Stomach (tissue), 9 donors: ENCODE measurements around the gene CKMT2. TPM values are rescaled to one million over a fixed set of nuclear protein-coding genes. Genes with fewer than 3 reads are reported as not detected.
"Not testable (repeated sequence)": the region's sequence is repeated elsewhere in the genome, so short reads cannot be mapped to it uniquely, and the experiment has no call there.

ENCODE experiments used
- DNase-seq, 2 donors: peaks; one replicate each; pipeline versions ENCODE4 v3.0.0 to v3.0.0-alpha.2; 2013 to 2019
- H3K27ac ChIP-seq, 5 donors: fragments of 200-600 bp in 4 of 5; sonication (generic) in 4 of 5; one replicate each; pipeline ENCODE4 v1.5.1; 2013 to 2019; ENCODE audit warnings: mild to moderate bottlenecking in 1 of 5, moderate library complexity in 1 of 5
- H3K27me3 ChIP-seq, 3 donors: fragments of 200-600 bp; sonication (generic); one replicate each; pipeline ENCODE4 v1.5.1; 2017 to 2019; ENCODE audit warnings: mixed run types in 1 of 3
- H3K36me3 ChIP-seq, 4 donors: fragments of 200-600 bp; sonication (generic); 1 replicate in 3 of 4; 2 replicates in 1 of 4; pipeline ENCODE4 v1.5.1; 2016 to 2019
- H3K4me1 ChIP-seq, 4 donors: fragments of 200-600 bp; sonication (generic); one replicate each; pipeline ENCODE4 v1.5.1; 2016 to 2019
- H3K4me3 ChIP-seq, 4 donors: fragments of 200-600 bp; sonication (generic) in 3 of 4; one replicate each; pipeline ENCODE4 v1.5.1; 2016 to 2019; ENCODE audit warnings: mild to moderate bottlenecking in 1 of 4
- H3K9me3 ChIP-seq, 4 donors: fragments of 200-600 bp; sonication (generic); one replicate each; pipeline ENCODE4 v1.5.1; 2016 to 2019
- CTCF ChIP-seq, 7 experiments: fragments of 450-650 bp in 4 of 7; fragments of 200-600 bp in 3 of 7; sonication (generic) in 3 of 7; IDR thresholded peaks; one replicate each; pipeline ENCODE4 v1.5.1; 2016 to 2019; ENCODE audit warnings: antibody characterized with exemption in 7 of 7, control low read depth in 2 of 7, mild to moderate bottlenecking in 1 of 7
- EP300 ChIP-seq: sonication (generic); formaldehyde crosslinking; IDR thresholded peaks from one replicate; pipeline ENCODE4 v1.6.1; 2017; ENCODE audit warnings: antibody characterized with exemption
- POLR2A ChIP-seq, 4 donors: fragments of 450-650 bp; IDR thresholded peaks; one replicate each; pipeline ENCODE4 v1.6.1; 2016; ENCODE audit warnings: antibody characterized with exemption in 4 of 4, control low read depth in 2 of 4, mild to moderate bottlenecking in 1 of 4, moderate library complexity in 1 of 4
- POLR2AphosphoS5 ChIP-seq, 3 donors: sonication (generic); formaldehyde crosslinking; IDR thresholded peaks; one replicate each; pipeline ENCODE4 v1.6.1; 2016; ENCODE audit warnings: antibody characterized with exemption in 3 of 3
- WGBS, 5 donors: extraction: QIAGEN DNeasy Blood & Tissue Kit in 3 of 5; methylation state at CpG; one replicate each; pipeline versions ENCODE4 v1.1.5 to v1.1.7; 2013 to 2018; 5-methylcytosine and 5-hydroxymethylcytosine counted together
- intact Hi-C: fragments of 100-400 bp; cut with DNase I; formaldehyde crosslinking; loops from one replicate; pipeline ENCODE4 v1.15.1; 2023; ENCODE audit warnings: low total_unique reads
- polyA plus RNA-seq, 3 donors: library from polyadenylated mRNA; stranded (reverse); fragments of 200-250 nt; gene quantifications; one replicate each; pipeline ENCODE4 v1.2.3, GENCODE V29; 2013
- total RNA-seq, 5 donors: library from RNA; depleted of rRNA; stranded (reverse); fragments of >200 nt; gene quantifications; one replicate each; pipeline versions ENCODE4 v1.1.0 to v1.2.3, GENCODE V29; 2014 to 2016
- donor health status: healthy with polysubstance abuse.
- donor health status: Bipolar disorder and iron deficiency.
- donor health status: healthy.

The CKMT2 gene
- total and polyA plus RNA-seq, 8 donors, result 4.6 to 86.2 (median 15.1) TPM; not detected in 1

GRCh38 chr5:81286059-81286617 is 53.0 kb downstream of the CKMT2 start:
- H3K27ac ChIP-seq, result no peak overlapping the region
- H3K4me3 ChIP-seq, result no peak overlapping the region
- peaks cover 0 to 6% (median 0%) of the 10 kb centered on the region in 4 donors for H3K4me1 ChIP-seq
- intact Hi-C loops, result no loop called here
- H3K27me3 ChIP-seq, result no peaks in the 10 kb centered on the region
- TF ChIP-seq POLR2A (IDR thresholded peaks at IDR 0.05) (no peak), EP300 (no peak), CTCF (IDR thresholded peaks at IDR 0.05) (no peak), POLR2AphosphoS5 (IDR thresholded peaks at IDR 0.05) (no peak)
- no peak for DNase-seq
- H3K9me3 ChIP-seq, result no peaks in the 10 kb centered on the region
- WGBS, 5 donors, result 55 to 80% (median 74%) methylated on average over 3 of the region's 3 CpGs
- peaks cover 0 to 4% (median 0%) of the 10 kb centered on the region in 4 donors for H3K36me3 ChIP-seq

GRCh38 chr5:81288021-81288433 is 54.9 kb downstream of the CKMT2 start:
- no peak for DNase-seq
- H3K4me1 ChIP-seq, result peaks cover 0 to 6% (median 0%) of the 10 kb centered on the region in 4 donors
- H3K4me3 ChIP-seq, result no peak overlapping the region
- no peak overlapping the region for H3K27ac ChIP-seq
- no peak for TF ChIP-seq POLR2AphosphoS5 (IDR thresholded peaks at IDR 0.05)
- no peak for TF ChIP-seq POLR2A (IDR thresholded peaks at IDR 0.05)
- no peak for TF ChIP-seq CTCF (IDR thresholded peaks at IDR 0.05)
- no peak for TF ChIP-seq EP300
- peaks cover 0 to 8% (median 2%) of the 10 kb centered on the region in 4 donors for H3K36me3 ChIP-seq
- 79 to 90% (median 85%) methylated on average over 4 of the region's 4 CpGs for WGBS, 5 donors
- intact Hi-C loops, result no loop called here
- H3K9me3 ChIP-seq, result peaks cover 0 to 16% (median 9%) of the 10 kb centered on the region in 4 donors
- no peaks in the 10 kb centered on the region for H3K27me3 ChIP-seq

- no peak for DNase-seq
- intact Hi-C loops, result no loop called here
- 74 to 100% (median 96%) methylated on average over 1 of the region's 1 CpG for whole genome bisulfite sequencing, 5 donors
- Histone ChIP-seq H3K36me3 (peaks cover 0 to 8% (median 2%) of the 10 kb centered on the region in 4 donors), H3K27ac (no peak overlapping the region), H3K4me1 (peaks cover 0 to 6% (median 0%) of the 10 kb centered on the region in 4 donors), H3K9me3 (peaks cover 0 to 16% (median 9%) of the 10 kb centered on the region in 4 donors), H3K27me3 (no peaks in the 10 kb centered on the region), H3K4me3 (no peak overlapping the region)
- no peak for TF ChIP-seq POLR2AphosphoS5 (IDR thresholded peaks at IDR 0.05)
- TF ChIP-seq POLR2A (IDR thresholded peaks at IDR 0.05), result no peak
- TF ChIP-seq CTCF (IDR thresholded peaks at IDR 0.05), result no peak
- no peak for TF ChIP-seq EP300
These were observed 57.0 kb downstream of the CKMT2 start for GRCh38 chr5:81290146-81290545.

GRCh38 chr5:81292130-81292529 is 59.0 kb downstream of the CKMT2 start:
- Histone ChIP-seq H3K36me3 (peaks cover 0 to 8% (median 0%) of the 10 kb centered on the region in 4 donors), H3K4me1 (peaks cover 0 to 4% (median 2%) of the 10 kb centered on the region in 4 donors), H3K9me3 (peaks cover 0 to 16% (median 9%) of the 10 kb centered on the region in 4 donors), H3K27ac (no peak overlapping the region), H3K4me3 (no peak overlapping the region), H3K27me3 (no peaks in the 10 kb centered on the region)
- 74 to 87% (median 83%) methylated on average over 2 of the region's 2 CpGs for WGBS, 5 donors
- no peak for DNase-seq
- intact Hi-C loops, result no loop called here
- TF ChIP-seq EP300 (no peak), POLR2A (IDR thresholded peaks at IDR 0.05) (no peak), CTCF (IDR thresholded peaks at IDR 0.05) (no peak), POLR2AphosphoS5 (IDR thresholded peaks at IDR 0.05) (no peak)

- H3K27ac ChIP-seq, intact Hi-C loops, DNase-seq, H3K4me3 ChIP-seq, H3K36me3 ChIP-seq, H3K27me3 ChIP-seq: not testable (repeated sequence)
- 86 to 92% (median 88%) methylated on average over 5 of the region's 5 CpGs for WGBS, 5 donors
- peaks cover 0 to 23% (median 10%) of the 10 kb centered on the region in 4 donors for H3K4me1 ChIP-seq
- peaks cover 0 to 16% (median 9%) of the 10 kb centered on the region in 4 donors for H3K9me3 ChIP-seq
These were observed 60.9 kb downstream of the CKMT2 start for GRCh38 chr5:81294021-81294420.
